Testis (tissue), 3 donors: ENCODE data around the gene DPYD. TPM values are rescaled to one million over a fixed set of nuclear protein-coding genes. Genes with fewer than 3 reads are reported as not detected.

Experiments used
- DNase-seq: peaks from one replicate; pipeline ENCODE4 v3.0.0-alpha.2; 2019
- H3K27ac ChIP-seq, 2 donors: fragments of 200-600 bp; sonication (generic); one replicate each; pipeline ENCODE4 v1.5.1; 2019
- H3K27me3 ChIP-seq: fragments of 200-600 bp; sonication (generic); one replicate; pipeline ENCODE4 v1.5.1; 2019
- H3K36me3 ChIP-seq: fragments of 200-600 bp; sonication (generic); one replicate; pipeline ENCODE4 v1.5.1; 2017; ENCODE audit warnings: low read depth; ENCODE audit errors: missing control alignments
- H3K4me1 ChIP-seq: fragments of 200-600 bp; sonication (generic); one replicate; pipeline ENCODE4 v1.5.1; 2019
- H3K4me3 ChIP-seq, 2 donors: fragments of 200-600 bp; sonication (generic); one replicate each; pipeline ENCODE4 v1.5.1; 2017 to 2019
- H3K9me3 ChIP-seq: fragments of 200-600 bp; sonication (generic); one replicate; pipeline ENCODE4 v1.5.1; 2017
- CTCF ChIP-seq, 3 experiments: fragments of 450-650 bp in 2 of 3; fragments of 200-600 bp in 1 of 3; sonication (generic) in 1 of 3; IDR thresholded peaks; one replicate each; pipeline ENCODE4 v1.5.1; 2016 to 2019; ENCODE audit warnings: antibody characterized with exemption in 3 of 3, mild to moderate bottlenecking in 2 of 3, moderate library complexity in 1 of 3
- POLR2A ChIP-seq: fragments of 450-650 bp; IDR thresholded peaks from one replicate; pipeline ENCODE4 v1.6.1; 2017; ENCODE audit warnings: antibody characterized with exemption, mild to moderate bottlenecking, moderate library complexity
- WGBS, 2 donors: methylation state at CpG; one replicate each; pipeline ENCODE4 v1.1.5; 2018; 5-methylcytosine and 5-hydroxymethylcytosine counted together
- intact Hi-C: fragments of 100-400 bp; cut with DNase I; formaldehyde crosslinking; loops from one replicate; pipeline ENCODE4 v1.15.1; 2023; ENCODE audit warnings: low total_unique reads
- polyA plus RNA-seq: library from polyadenylated mRNA; stranded (reverse); fragments of 350-450 nt; fragmentation: Illumina TruSeq; extraction: RNeasy Lipid Tissue Mini Kit (QIAGEN cat#74804); gene quantifications from one replicate; pipeline ENCODE4 v1.2.3, GENCODE V29; 2014; ENCODE audit warnings: low read depth, low replicate concordance; ENCODE audit not compliant: insufficient read depth
- total RNA-seq, 2 donors: library from RNA; depleted of rRNA; stranded (reverse); fragments of >200 nt; gene quantifications; one replicate each; pipeline ENCODE4 v1.2.3, GENCODE V29; 2016

Gene DPYD
- total and polyA plus RNA-seq, 3 donors from 2014 or later = 6.7 to 14.7 (median 11.5) TPM

- H3K36me3 ChIP-seq = no peaks in the 10 kb centered on the region
- intact Hi-C loops = no loop called here
- no peaks in the 10 kb centered on the region for H3K4me1 ChIP-seq
- H3K27ac ChIP-seq = no peak overlapping the region
- H3K27me3 ChIP-seq = no peaks in the 10 kb centered on the region
- TF ChIP-seq POLR2A = no peak
- TF ChIP-seq CTCF (IDR thresholded peaks at IDR 0.05) = no peak
- no peaks in the 10 kb centered on the region for H3K9me3 ChIP-seq
- no peak for DNase-seq
- no peak overlapping the region for H3K4me3 ChIP-seq
- 85% methylated on average over 3 of the region's 3 CpGs for WGBS, 2 donors
These were observed 310.7 kb downstream of the DPYD start for GRCh38 chr1:97610102-97610501.

- no peaks in the 10 kb centered on the region for H3K4me1 ChIP-seq
- 90 to 92% methylated on average over 4 of the region's 4 CpGs for WGBS, 2 donors
- no peaks in the 10 kb centered on the region for H3K27me3 ChIP-seq
- TF ChIP-seq POLR2A = no peak
- TF ChIP-seq CTCF (IDR thresholded peaks at IDR 0.05) = no peak
- H3K4me3 ChIP-seq = no peak overlapping the region
- H3K9me3 ChIP-seq = no peaks in the 10 kb centered on the region
- H3K27ac ChIP-seq = no peak overlapping the region
- H3K36me3 ChIP-seq = no peaks in the 10 kb centered on the region
- intact Hi-C loops = no loop called here
- no peak for DNase-seq
These were observed 312.6 kb downstream of the DPYD start for GRCh38 chr1:97608272-97608671.

GRCh38 chr1:97603776-97604175, 317.1 kb downstream of the DPYD start:
- TF ChIP-seq CTCF (IDR thresholded peaks at IDR 0.05) = no peak
- no peak for TF ChIP-seq POLR2A
- DNase-seq = no peak
- intact Hi-C loops = no loop called here
- no peaks in the 10 kb centered on the region for H3K9me3 ChIP-seq
- H3K27me3 ChIP-seq = no peaks in the 10 kb centered on the region
- no peaks in the 10 kb centered on the region for H3K4me1 ChIP-seq
- WGBS, 2 donors = 32 to 38% methylated on average over 5 of the region's 5 CpGs
- H3K4me3 ChIP-seq = no peak overlapping the region
- H3K27ac ChIP-seq = no peak overlapping the region
- no peaks in the 10 kb centered on the region for H3K36me3 ChIP-seq

- Histone ChIP-seq H3K27me3 (no peaks in the 10 kb centered on the region), H3K27ac (no peak overlapping the region), H3K36me3 (no peaks in the 10 kb centered on the region), H3K9me3 (no peaks in the 10 kb centered on the region), H3K4me1 (no peaks in the 10 kb centered on the region), H3K4me3 (no peak overlapping the region)
- no peak for DNase-seq
- intact Hi-C loops = no loop called here
- 61 to 67% methylated on average over 3 of the region's 3 CpGs for WGBS, 2 donors
- TF ChIP-seq POLR2A (no peak), CTCF (IDR thresholded peaks at IDR 0.05) (no peak)
These were observed 317.6 kb downstream of the DPYD start for GRCh38 chr1:97603218-97603617.

- no peak for DNase-seq
- H3K27me3 ChIP-seq = no peaks in the 10 kb centered on the region
- no peak overlapping the region for H3K4me3 ChIP-seq
- no peaks in the 10 kb centered on the region for H3K4me1 ChIP-seq
- no peak for TF ChIP-seq CTCF (IDR thresholded peaks at IDR 0.05)
- TF ChIP-seq POLR2A = no peak
- WGBS, 2 donors = 88 to 94% methylated on average over 2 of the region's 2 CpGs
- H3K9me3 ChIP-seq = no peaks in the 10 kb centered on the region
- intact Hi-C loops = no loop called here
- H3K36me3 ChIP-seq = no peaks in the 10 kb centered on the region
- no peak overlapping the region for H3K27ac ChIP-seq
These were observed 321.4 kb downstream of the DPYD start for GRCh38 chr1:97599447-97599846.
